GM12878 (cell line): Measurements from ENCODE around the gene ATP1A3. TPM values are rescaled to one million over a fixed set of nuclear protein-coding genes. Genes with fewer than 3 reads are reported as not detected.
A peak's percentile ranks its signal among the peaks of the same experiment; 100 is the strongest.
"Not testable (repeated sequence)": the region's sequence is repeated elsewhere in the genome, so short reads cannot be mapped to it uniquely, and the experiment has no call there.

ENCODE experiments used
- ATAC-seq: fragments of 200-7000 bp; cut with Tn5 transposase; 3 replicates; pipeline ENCODE4 v1.9.1; 2020; ENCODE audit warnings: mild to moderate bottlenecking, moderate library complexity
- BruUV-seq: library from RNA; stranded (reverse); fragments of 400-500 nt; replicated peaks from 2 replicates; lab custom pipeline; 2021; lab: Mats Ljungman, UMichigan
- CTCF ChIA-PET: fragments of 300-600 bp; sonication (Branson Sonifier 250); formaldehyde crosslinking; extraction: SDS; loops from one replicate; lab custom pipeline; 2021; ENCODE audit warnings: inconsistent platforms; lab: Yijun Ruan, JAX
- POLR2A ChIA-PET: fragments of 350-600 bp; formaldehyde crosslinking; extraction: SDS; loops from one replicate; lab custom pipeline; 2021; ENCODE audit warnings: inconsistent platforms; lab: Charles Lee
- RAD21 ChIA-PET: fragments of 300-600 bp; sonication (Branson Sonifier 250); formaldehyde crosslinking; loops from one replicate; lab custom pipeline; 2023; ENCODE audit warnings: antibody characterized with exemption; ENCODE audit not compliant: unreplicated experiment; lab: Charles Lee
- SMC1A ChIA-PET: fragments of 300-600 bp; sonication (Branson Sonifier 250); formaldehyde crosslinking; loops from one replicate; lab custom pipeline; 2023; ENCODE audit not compliant: unreplicated experiment, uncharacterized antibody; lab: Charles Lee
- DNase-seq: peaks from one replicate; pipeline ENCODE4 v3.0.0-alpha.2; 2011; ENCODE audit warnings: low read depth, low spot score
- FAIRE-seq: peaks from 3 replicates; lab custom pipeline; 2011; peaks lifted over from hg19 to GRCh38; lab: Jason Lieb, UNC
- H2AFZ ChIP-seq: 2 replicates; pipeline ENCODE4 v1.6.0; 2011; ENCODE audit warnings: low read depth, low read length, control low read depth; ENCODE audit not compliant: control insufficient read depth
- H3K27ac ChIP-seq: 2 replicates; pipeline ENCODE4 v1.5.1; 2011; ENCODE audit warnings: control low read depth; ENCODE audit not compliant: control insufficient read depth, insufficient read depth
- H3K27me3 ChIP-seq, 2 experiments: replicated peaks in 1 of 2; 2 replicates each; pipeline versions ENCODE4 v1.6.0 to v1.6.1; 2011; ENCODE audit warnings: low read length in 1 of 2; ENCODE audit not compliant: control insufficient read depth in 2 of 2, insufficient read depth in 2 of 2
- H3K36me3 ChIP-seq, 2 experiments: 2 replicates each; pipeline ENCODE4 v1.5.1; 2011; ENCODE audit warnings: low read length in 1 of 2; ENCODE audit not compliant: control insufficient read depth in 2 of 2, insufficient read depth in 2 of 2
- H3K4me1 ChIP-seq: 2 replicates; pipeline ENCODE4 v1.6.1; 2011; ENCODE audit warnings: mild to moderate bottlenecking, low read length, moderate library complexity, mixed read lengths; ENCODE audit not compliant: control insufficient read depth, insufficient read depth
- H3K4me2 ChIP-seq: 2 replicates; pipeline ENCODE4 v1.6.0; 2011; ENCODE audit warnings: control low read depth; ENCODE audit not compliant: control insufficient read depth, insufficient read depth
- H3K4me3 ChIP-seq: fragments of 200-600 bp; sonication (generic); 2 replicates; pipeline ENCODE4 v1.5.1; 2016
- H3K79me2 ChIP-seq: 2 replicates; pipeline ENCODE4 v1.6.0; 2011; ENCODE audit warnings: low read length; ENCODE audit not compliant: control insufficient read depth, insufficient read depth
- H3K9ac ChIP-seq: 2 replicates; pipeline ENCODE4 v1.8.0; 2011; ENCODE audit warnings: low read length, control low read depth, mixed read lengths; ENCODE audit not compliant: control insufficient read depth, insufficient read depth
- H3K9me3 ChIP-seq: replicated peaks from 3 replicates; pipeline ENCODE4 v1.5.1; 2011; ENCODE audit warnings: mild to moderate bottlenecking, low read length; ENCODE audit not compliant: control insufficient read depth, insufficient read depth
- H4K20me1 ChIP-seq: 2 replicates; pipeline ENCODE4 v1.6.0; 2011; ENCODE audit not compliant: control insufficient read depth, insufficient read depth
- ATF7 ChIP-seq: fragments of 450-650 bp; IDR thresholded peaks from 2 replicates; pipeline ENCODE4 v1.6.1; 2016; ENCODE audit warnings: low read depth, mild to moderate bottlenecking
- HDGF ChIP-seq: fragments of 450-650 bp; IDR thresholded peaks from 2 replicates; pipeline ENCODE4 v1.6.1; 2016; ENCODE audit warnings: antibody characterized with exemption
- MTA3 ChIP-seq: IDR thresholded peaks from 2 replicates; pipeline ENCODE4 v1.6.1; 2012; ENCODE audit warnings: low read length, inconsistent platforms, borderline replicate concordance
- NBN ChIP-seq: fragments of 450-650 bp; IDR thresholded peaks from 2 replicates; pipeline ENCODE4 v1.6.1; 2016
- NR2F1 ChIP-seq: fragments of 450-650 bp; conservative IDR thresholded peaks from 2 replicates; pipeline ENCODE4 v1.6.1; 2017; ENCODE audit warnings: mild to moderate bottlenecking
- SMAD5 ChIP-seq: IDR thresholded peaks from 2 replicates; pipeline ENCODE4 v1.6.1; 2016; ENCODE audit warnings: antibody characterized with exemption, low read depth
- SP1 ChIP-seq: IDR thresholded peaks from one replicate; pipeline ENCODE4 v1.6.1; 2011; ENCODE audit warnings: low read depth, low read length
- ZNF274 ChIP-seq: IDR thresholded peaks from one replicate; pipeline ENCODE4 v1.8.0; 2011; ENCODE audit not compliant: insufficient read length, insufficient read depth
- in situ Hi-C: fragments of 300-500 bp; cut with MboI; formaldehyde crosslinking; loops from 9 replicates; pipeline ENCODE4 v1.14.3; 2018; ENCODE audit warnings: mixed read lengths
- intact Hi-C: fragments of 100-400 bp; cut with micrococcal nuclease; formaldehyde crosslinking; loops from one replicate; pipeline ENCODE4 v1.14.2; 2022; ENCODE audit not compliant: unreplicated experiment
- polyA plus RNA-seq, 11 experiments: library from polyadenylated mRNA; depleted of rRNA in 4 of 11; unstranded in 6 of 11; stranded (reverse) in 5 of 11; fragments of >200 nt; fragmentation: Nextera tagmentation in 4 of 11; fragmentation: Illumina TruSeq in 1 of 11; extraction: Ambion mirVana in 4 of 11; extraction: Trizol in 1 of 11; gene quantifications; 1 replicate in 1 of 11; 2 replicates in 10 of 11; pipeline versions ENCODE4 v1.2.1 to v1.2.3, GENCODE V29; 2011 to 2016; ENCODE audit warnings: inconsistent platforms in 2 of 11, missing spikeins in 2 of 11, low read depth in 1 of 11
- total RNA-seq, 4 experiments: library from RNA; depleted of rRNA in 3 of 4; stranded (reverse); fragments of >200 nt in 3 of 4; fragmentation: Illumina TruSeq in 1 of 4; extraction: Trizol in 1 of 4; gene quantifications; 2 replicates each; pipeline versions ENCODE4 v1.2.1 to v1.2.3, GENCODE V29; 2013 to 2021
- TF ChIP-seq, protein P1 (sequence below): fragments of 450-650 bp; formaldehyde crosslinking; IDR thresholded peaks from 2 replicates; pipeline ENCODE4 v1.4.0; 2020; ENCODE audit warnings: mild to moderate bottlenecking, moderate library complexity

The ATP1A3 gene
- total and polyA plus RNA-seq, 10 of the 15 experiments (the other 5 are each of a cell fraction or from before 2014, with no cell fraction given): 0.17 to 0.86 (median 0.32) TPM; not detected in 2

DNA sequence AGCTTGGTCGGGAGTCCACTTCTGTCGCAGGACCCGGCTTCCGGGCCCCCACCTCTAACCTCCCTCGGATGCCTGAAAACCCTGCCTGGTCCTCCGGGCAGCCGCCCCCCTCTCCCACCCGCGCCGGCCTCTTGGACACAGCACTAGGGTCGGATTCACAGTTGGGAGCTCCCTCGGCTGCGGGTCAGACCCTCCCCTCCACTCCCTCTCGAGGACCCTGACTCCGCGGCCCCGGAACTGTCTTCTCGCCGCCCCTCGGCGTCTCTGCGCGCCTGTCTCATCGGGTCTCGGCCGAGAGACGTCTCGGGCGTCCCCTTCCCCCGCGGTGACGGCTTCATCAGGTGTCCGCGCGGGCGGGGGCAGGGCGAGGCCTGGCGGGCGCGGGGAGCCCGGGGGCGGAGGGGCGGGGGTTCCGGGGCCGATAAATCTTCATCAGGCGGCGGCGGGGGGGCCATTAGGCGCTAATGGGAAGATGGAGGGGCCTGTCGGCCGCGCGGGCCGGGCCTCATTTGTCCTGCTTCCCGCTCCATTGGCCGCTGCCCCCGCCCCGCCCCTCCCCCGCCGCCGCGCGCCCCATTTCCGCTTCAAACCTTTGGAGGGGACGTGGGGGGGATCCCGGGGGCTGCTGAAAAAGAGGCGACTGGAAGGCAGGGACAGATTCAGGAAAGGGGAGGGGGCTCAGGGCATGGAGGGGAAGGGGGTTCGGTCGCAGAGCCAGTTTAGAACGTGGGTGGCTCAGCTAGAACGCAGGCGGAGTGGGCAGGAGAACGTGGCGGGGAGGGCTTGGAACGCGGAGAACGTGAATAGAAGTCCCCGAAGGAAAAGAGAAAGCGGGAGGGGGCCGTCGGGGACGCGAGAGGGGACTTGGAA, 53.9 kb downstream of the ATP1A3 start (continued):
- no peak for TF ChIP-seq NR2F1
- TF ChIP-seq ZNF274: no peak
- TF ChIP-seq MTA3: no peak
- TF ChIP-seq HDGF: peak; percentile 80
- no peak for TF ChIP-seq SP1
- TF ChIP-seq SMAD5: 0 out of 2 replicates have a peak, but pooled peaks have one; percentile 28
- TF ChIP-seq ATF7: no peak
- TF ChIP-seq, protein P1, sequence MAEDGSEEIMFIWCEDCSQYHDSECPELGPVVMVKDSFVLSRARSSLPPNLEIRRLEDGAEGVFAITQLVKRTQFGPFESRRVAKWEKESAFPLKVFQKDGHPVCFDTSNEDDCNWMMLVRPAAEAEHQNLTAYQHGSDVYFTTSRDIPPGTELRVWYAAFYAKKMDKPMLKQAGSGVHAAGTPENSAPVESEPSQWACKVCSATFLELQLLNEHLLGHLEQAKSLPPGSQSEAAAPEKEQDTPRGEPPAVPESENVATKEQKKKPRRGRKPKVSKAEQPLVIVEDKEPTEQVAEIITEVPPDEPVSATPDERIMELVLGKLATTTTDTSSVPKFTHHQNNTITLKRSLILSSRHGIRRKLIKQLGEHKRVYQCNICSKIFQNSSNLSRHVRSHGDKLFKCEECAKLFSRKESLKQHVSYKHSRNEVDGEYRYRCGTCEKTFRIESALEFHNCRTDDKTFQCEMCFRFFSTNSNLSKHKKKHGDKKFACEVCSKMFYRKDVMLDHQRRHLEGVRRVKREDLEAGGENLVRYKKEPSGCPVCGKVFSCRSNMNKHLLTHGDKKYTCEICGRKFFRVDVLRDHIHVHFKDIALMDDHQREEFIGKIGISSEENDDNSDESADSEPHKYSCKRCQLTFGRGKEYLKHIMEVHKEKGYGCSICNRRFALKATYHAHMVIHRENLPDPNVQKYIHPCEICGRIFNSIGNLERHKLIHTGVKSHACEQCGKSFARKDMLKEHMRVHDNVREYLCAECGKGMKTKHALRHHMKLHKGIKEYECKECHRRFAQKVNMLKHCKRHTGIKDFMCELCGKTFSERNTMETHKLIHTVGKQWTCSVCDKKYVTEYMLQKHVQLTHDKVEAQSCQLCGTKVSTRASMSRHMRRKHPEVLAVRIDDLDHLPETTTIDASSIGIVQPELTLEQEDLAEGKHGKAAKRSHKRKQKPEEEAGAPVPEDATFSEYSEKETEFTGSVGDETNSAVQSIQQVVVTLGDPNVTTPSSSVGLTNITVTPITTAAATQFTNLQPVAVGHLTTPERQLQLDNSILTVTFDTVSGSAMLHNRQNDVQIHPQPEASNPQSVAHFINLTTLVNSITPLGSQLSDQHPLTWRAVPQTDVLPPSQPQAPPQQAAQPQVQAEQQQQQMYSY: no peak
- TF ChIP-seq NBN: peak; percentile 44

DNA sequence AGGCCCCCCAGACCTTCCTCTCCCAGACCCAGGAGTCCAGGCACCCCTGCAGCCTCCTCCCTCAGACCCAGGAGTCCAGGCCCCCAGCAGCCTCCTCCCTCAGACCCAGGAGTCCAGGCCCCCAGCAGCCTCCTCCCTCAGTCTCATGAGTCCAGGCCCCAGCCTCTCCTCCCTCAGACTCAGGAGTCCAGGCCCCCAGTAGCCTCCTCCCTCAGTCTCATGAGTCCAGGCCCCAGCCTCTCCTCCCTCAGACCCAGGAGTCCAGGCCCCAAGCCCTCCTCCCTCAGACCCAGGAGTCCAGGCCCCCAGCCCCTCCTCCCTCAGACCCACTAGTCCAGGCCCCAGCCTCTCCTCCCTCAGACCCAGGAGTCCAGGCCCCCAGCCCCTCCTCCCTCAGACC, 54.8 kb downstream of the ATP1A3 start:
- RAD21 ChIA-PET: not testable (repeated sequence)

More for the DNA sequence above, 54.8 kb downstream of the ATP1A3 start:
- ATAC-seq, FAIRE-seq, H3K4me3 ChIP-seq, H3K9me3 ChIP-seq, BruUV-seq, H3K27me3 ChIP-seq, H2AFZ ChIP-seq, H3K4me2 ChIP-seq, H4K20me1 ChIP-seq, DNase-seq, SMC1A ChIA-PET, H3K9ac ChIP-seq, intact Hi-C loops, H3K27ac ChIP-seq, H3K36me3 ChIP-seq, H3K79me2 ChIP-seq: not testable (repeated sequence)
- POLR2A ChIA-PET: interaction anchor here (0.7 kb wide), 1 partner anchor 65 kb away, joined by 3 read pairs; no protein-coding TSS in a partner anchor
- peaks cover 33% of the 10 kb centered on the region for H3K4me1 ChIP-seq
- CTCF ChIA-PET: interaction anchor here (0.8 to 10.0 kb wide), 2 partner anchors 66 to 79 kb away, joined by 3 to 98 read pairs; partner anchors contain the start of gene RPS19
- in situ Hi-C loops: loop anchor here (25.0 kb wide), 1 partner anchor 1823 kb away; the partner anchor contains the start of gene SMG9
